ENCODE results near the gene RPL10.
A peak's percentile ranks its signal among the peaks of the same experiment; 100 is the strongest.

Gene RPL10

DNA sequence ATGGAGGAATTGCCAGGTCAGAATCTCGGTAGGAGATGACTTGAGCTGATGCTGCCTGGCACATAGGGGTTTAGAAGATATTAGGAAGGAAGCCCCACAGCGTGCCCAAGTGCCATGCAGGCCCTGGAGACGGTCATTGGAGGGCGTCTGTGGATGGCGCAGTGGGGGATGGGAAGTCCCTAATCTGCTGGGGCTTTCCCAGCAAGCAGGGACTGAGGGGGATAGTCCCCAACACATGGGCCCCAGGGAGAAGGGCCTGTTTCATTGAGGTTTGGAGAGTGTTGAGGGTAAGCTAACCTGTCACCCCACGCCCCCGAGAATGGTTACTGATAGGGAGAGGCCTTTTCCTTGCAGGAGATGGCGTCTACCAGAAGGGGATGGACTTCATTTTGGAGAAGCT, 21.0 kb downstream of the RPL10 start:
- no peaks in the 10 kb centered on the region for H3K36me3 ChIP-seq (ENCODE audit: insufficient read depth, low read length)
- no peak overlapping the region for H3K4me3 ChIP-seq (ENCODE audit: low read depth, low read length)
- H3K27me3 ChIP-seq (ENCODE audit: insufficient read depth, low read length): no peaks in the 10 kb centered on the region
- no peak overlapping the region for H2AFZ ChIP-seq (ENCODE audit: low read length, unreplicated experiment)
- H3K4me1 ChIP-seq (ENCODE audit: control insufficient read depth, insufficient read depth, low read length, unreplicated experiment): no peaks in the 10 kb centered on the region
- no peaks in the 10 kb centered on the region for H3K79me2 ChIP-seq (ENCODE audit: control insufficient read depth, insufficient read depth, low read length, unreplicated experiment)
- no peak overlapping the region for H3K27ac ChIP-seq (ENCODE audit: low read depth, low read length)

- Histone ChIP-seq H3K79me2 (ENCODE audit: control insufficient read depth, insufficient read depth, low read length, unreplicated experiment) (no peaks in the 10 kb centered on the region), H3K27me3 (ENCODE audit: insufficient read depth, low read length) (no peaks in the 10 kb centered on the region), H2AFZ (ENCODE audit: low read length, unreplicated experiment) (no peak overlapping the region), H3K27ac (ENCODE audit: low read depth, low read length) (no peak overlapping the region), H3K4me1 (ENCODE audit: control insufficient read depth, insufficient read depth, low read length, unreplicated experiment) (no peaks in the 10 kb centered on the region), H3K4me3 (ENCODE audit: low read depth, low read length) (no peak overlapping the region), H3K36me3 (ENCODE audit: insufficient read depth, low read length) (no peaks in the 10 kb centered on the region)
Observed at GRCh38 chrX:154419688-154420401, 21.7 kb downstream of the RPL10 start.

GRCh38 chrX:154420402-154420756, 22.2 kb downstream of the RPL10 start:
- Histone ChIP-seq H3K27ac (ENCODE audit: low read depth, low read length) (no peak overlapping the region), H3K27me3 (ENCODE audit: insufficient read depth, low read length) (no peaks in the 10 kb centered on the region)

GRCh38 chrX:154426916-154427770, 29.0 kb downstream of the RPL10 start:
- no peak overlapping the region for H3K27ac ChIP-seq (ENCODE audit: low read depth, low read length)
- no peak overlapping the region for H3K4me3 ChIP-seq (ENCODE audit: low read depth, low read length)
- H3K79me2 ChIP-seq (ENCODE audit: control insufficient read depth, insufficient read depth, low read length, unreplicated experiment): peaks cover 18% of the 10 kb centered on the region
- no peak overlapping the region for H2AFZ ChIP-seq (ENCODE audit: low read length, unreplicated experiment)
- H3K27me3 ChIP-seq (ENCODE audit: insufficient read depth, low read length): no peaks in the 10 kb centered on the region
- no peaks in the 10 kb centered on the region for H3K4me1 ChIP-seq (ENCODE audit: control insufficient read depth, insufficient read depth, low read length, unreplicated experiment)
- no peaks in the 10 kb centered on the region for H3K36me3 ChIP-seq (ENCODE audit: insufficient read depth, low read length)

More at GRCh38 chrX:154420402-154420756, 22.2 kb downstream of the RPL10 start:
- Histone ChIP-seq H3K36me3 (ENCODE audit: insufficient read depth, low read length) (no peaks in the 10 kb centered on the region), H3K4me1 (ENCODE audit: control insufficient read depth, insufficient read depth, low read length, unreplicated experiment) (no peaks in the 10 kb centered on the region), H3K79me2 (ENCODE audit: control insufficient read depth, insufficient read depth, low read length, unreplicated experiment) (no peaks in the 10 kb centered on the region), H3K4me3 (ENCODE audit: low read depth, low read length) (no peak overlapping the region), H2AFZ (ENCODE audit: low read length, unreplicated experiment) (no peak overlapping the region)

DNA sequence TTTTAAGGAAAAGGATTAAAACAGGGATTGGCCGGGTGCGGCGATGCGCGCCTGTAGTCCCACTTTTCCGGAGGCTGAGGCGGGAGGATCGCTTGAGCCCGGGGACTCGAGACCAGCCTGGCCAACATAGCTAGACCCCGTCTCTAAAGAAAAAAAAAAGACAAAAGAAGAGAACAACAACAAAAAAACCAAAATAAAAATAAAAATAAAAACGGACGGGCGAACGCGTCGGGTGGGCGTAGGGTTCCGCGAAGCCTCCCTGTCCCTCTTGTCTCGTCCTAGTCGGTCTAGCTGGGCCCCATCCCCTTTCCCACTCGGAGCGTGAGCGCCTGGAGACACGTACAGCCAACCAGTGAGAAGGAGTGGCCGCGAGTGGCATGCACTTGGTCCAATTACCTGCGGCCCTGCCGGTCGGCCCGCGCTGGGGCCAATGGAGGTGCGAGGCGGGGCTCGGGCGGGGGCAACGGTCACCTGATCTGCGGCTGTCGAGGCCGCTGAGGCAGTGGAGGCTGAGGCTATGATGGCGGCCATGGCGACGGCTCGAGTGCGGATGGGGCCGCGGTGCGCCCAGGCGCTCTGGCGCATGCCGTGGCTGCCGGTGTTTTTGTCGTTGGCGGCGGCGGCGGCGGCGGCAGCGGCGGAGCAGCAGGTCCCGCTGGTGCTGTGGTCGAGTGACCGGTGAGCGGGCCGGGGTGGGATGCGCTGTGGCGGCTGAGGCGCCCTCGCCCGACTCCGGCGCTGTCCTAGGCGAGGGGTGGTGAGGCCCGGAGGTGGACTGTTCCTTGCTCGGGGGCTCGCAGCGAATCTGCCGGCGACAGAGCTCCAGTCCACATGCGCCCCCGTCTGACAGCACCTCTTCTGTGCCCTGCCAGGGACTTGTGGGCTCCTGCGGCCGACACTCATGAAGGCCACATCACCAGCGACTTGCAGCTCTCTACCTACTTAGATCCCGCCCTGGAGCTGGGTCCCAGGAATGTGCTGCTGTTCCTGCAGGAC, 30.3 kb downstream of the RPL10 start, which contains the start of gene ATP6AP1:
Gene ATP6AP1 (plus strand): TSS at position 502 of the 996 bp plus-strand sequence. CDS start 16 bp downstream, at position 518.
- Histone ChIP-seq H2AFZ (ENCODE audit: low read length, unreplicated experiment) (peak within 1 kb of the TSS; percentile 3), H3K79me2 (ENCODE audit: control insufficient read depth, insufficient read depth, low read length, unreplicated experiment) (peaks cover 18% of the 10 kb centered on the region), H3K36me3 (ENCODE audit: insufficient read depth, low read length) (no peaks in the 10 kb centered on the region), H3K27ac (ENCODE audit: low read depth, low read length) (no peak within 1 kb of the TSS), H3K4me3 (ENCODE audit: low read depth, low read length) (peak within 1 kb of the TSS; percentile 90), H3K4me1 (ENCODE audit: control insufficient read depth, insufficient read depth, low read length, unreplicated experiment) (no peaks in the 10 kb centered on the region), H3K27me3 (ENCODE audit: insufficient read depth, low read length) (no peaks in the 10 kb centered on the region)

DNA sequence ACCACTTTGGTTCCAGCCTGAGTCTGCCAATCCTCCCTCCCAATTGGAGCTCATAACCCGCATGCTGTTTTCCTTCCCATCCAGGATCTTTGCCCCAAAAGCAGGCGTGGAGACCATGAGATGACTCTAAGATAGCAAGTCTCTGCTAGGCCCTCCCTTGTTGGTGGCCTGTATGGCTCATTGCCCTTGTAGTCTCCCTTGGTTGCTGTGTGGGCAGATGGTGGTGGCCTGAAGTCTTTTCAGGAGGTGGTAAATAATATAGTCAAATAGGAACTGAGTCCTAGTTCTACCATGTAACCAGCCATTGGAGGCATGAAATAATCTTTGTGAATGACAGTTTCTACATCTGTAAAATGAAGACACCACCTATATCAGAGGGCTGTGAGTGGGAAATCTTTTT, 31.5 kb downstream of the RPL10 start:
- Histone ChIP-seq H3K36me3 (ENCODE audit: insufficient read depth, low read length) (no peaks in the 10 kb centered on the region), H3K4me3 (ENCODE audit: low read depth, low read length) (peak overlapping the region; percentile 90), H3K79me2 (ENCODE audit: control insufficient read depth, insufficient read depth, low read length, unreplicated experiment) (peaks cover 18% of the 10 kb centered on the region), H3K27ac (ENCODE audit: low read depth, low read length) (no peak overlapping the region), H3K27me3 (ENCODE audit: insufficient read depth, low read length) (no peaks in the 10 kb centered on the region), H2AFZ (ENCODE audit: low read length, unreplicated experiment) (no peak overlapping the region), H3K4me1 (ENCODE audit: control insufficient read depth, insufficient read depth, low read length, unreplicated experiment) (no peaks in the 10 kb centered on the region)

DNA sequence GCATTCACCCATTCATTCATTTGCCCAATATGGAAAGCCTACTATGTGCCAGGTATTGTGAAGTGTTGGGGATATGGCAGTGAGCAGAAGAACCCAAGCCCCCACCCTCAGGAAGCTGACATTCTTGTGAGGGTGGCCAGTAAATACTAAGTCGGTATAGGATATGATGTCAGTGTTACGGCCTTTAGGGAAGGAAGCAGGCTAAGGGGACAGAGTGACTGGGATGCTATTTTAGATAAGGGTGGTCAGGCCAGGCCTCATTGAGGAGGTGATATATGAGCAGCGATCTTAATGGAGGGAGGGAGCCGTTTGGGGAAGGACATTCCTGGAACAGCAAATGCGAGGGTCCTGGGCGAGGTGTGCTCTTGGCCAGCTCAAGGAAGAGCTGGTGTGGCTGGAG, 32.3 kb downstream of the RPL10 start:
- H3K4me3 ChIP-seq (ENCODE audit: low read depth, low read length): no peak overlapping the region

GRCh38 chrX:154430916-154431315, 32.7 kb downstream of the RPL10 start:
- Histone ChIP-seq H3K79me2 (ENCODE audit: control insufficient read depth, insufficient read depth, low read length, unreplicated experiment) (peaks cover 18% of the 10 kb centered on the region), H3K27me3 (ENCODE audit: insufficient read depth, low read length) (no peaks in the 10 kb centered on the region), H3K4me1 (ENCODE audit: control insufficient read depth, insufficient read depth, low read length, unreplicated experiment) (no peaks in the 10 kb centered on the region), H3K4me3 (ENCODE audit: low read depth, low read length) (no peak overlapping the region), H3K27ac (ENCODE audit: low read depth, low read length) (no peak overlapping the region), H2AFZ (ENCODE audit: low read length, unreplicated experiment) (no peak overlapping the region), H3K36me3 (ENCODE audit: insufficient read depth, low read length) (no peaks in the 10 kb centered on the region)

More for the DNA sequence above, 32.3 kb downstream of the RPL10 start:
- H3K27me3 ChIP-seq (ENCODE audit: insufficient read depth, low read length): no peaks in the 10 kb centered on the region
- no peaks in the 10 kb centered on the region for H3K4me1 ChIP-seq (ENCODE audit: control insufficient read depth, insufficient read depth, low read length, unreplicated experiment)
- H3K36me3 ChIP-seq (ENCODE audit: insufficient read depth, low read length): no peaks in the 10 kb centered on the region
- no peak overlapping the region for H2AFZ ChIP-seq (ENCODE audit: low read length, unreplicated experiment)
- peaks cover 18% of the 10 kb centered on the region for H3K79me2 ChIP-seq (ENCODE audit: control insufficient read depth, insufficient read depth, low read length, unreplicated experiment)
- H3K27ac ChIP-seq (ENCODE audit: low read depth, low read length): no peak overlapping the region

DNA sequence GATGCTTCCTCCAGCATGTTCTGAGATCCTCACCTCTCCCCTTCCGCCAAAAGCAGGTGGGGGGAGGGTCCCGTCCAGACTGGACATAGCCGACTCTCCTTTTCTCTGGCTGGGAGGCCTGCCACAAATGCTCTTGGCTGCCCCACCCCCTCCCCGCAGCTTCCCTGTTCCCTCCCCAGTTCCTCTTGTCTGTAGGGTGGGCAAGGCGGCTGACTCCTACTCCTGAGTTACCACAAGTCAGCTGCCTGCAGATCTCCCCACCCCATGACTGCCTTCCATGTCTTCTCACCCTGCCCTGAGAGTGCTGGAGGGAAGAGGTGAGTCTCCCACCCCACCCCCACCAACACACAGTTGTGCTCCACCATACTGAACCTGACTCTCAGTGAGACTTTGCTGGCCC, 33.2 kb downstream of the RPL10 start:
- H3K79me2 ChIP-seq (ENCODE audit: control insufficient read depth, insufficient read depth, low read length, unreplicated experiment): peaks cover 18% of the 10 kb centered on the region
- H3K36me3 ChIP-seq (ENCODE audit: insufficient read depth, low read length): no peaks in the 10 kb centered on the region
- H3K27ac ChIP-seq (ENCODE audit: low read depth, low read length): no peak overlapping the region
- H3K27me3 ChIP-seq (ENCODE audit: insufficient read depth, low read length): no peaks in the 10 kb centered on the region
- peaks cover 3% of the 10 kb centered on the region for H3K4me1 ChIP-seq (ENCODE audit: control insufficient read depth, insufficient read depth, low read length, unreplicated experiment)
- H3K4me3 ChIP-seq (ENCODE audit: low read depth, low read length): no peak overlapping the region
- no peak overlapping the region for H2AFZ ChIP-seq (ENCODE audit: low read length, unreplicated experiment)

DNA sequence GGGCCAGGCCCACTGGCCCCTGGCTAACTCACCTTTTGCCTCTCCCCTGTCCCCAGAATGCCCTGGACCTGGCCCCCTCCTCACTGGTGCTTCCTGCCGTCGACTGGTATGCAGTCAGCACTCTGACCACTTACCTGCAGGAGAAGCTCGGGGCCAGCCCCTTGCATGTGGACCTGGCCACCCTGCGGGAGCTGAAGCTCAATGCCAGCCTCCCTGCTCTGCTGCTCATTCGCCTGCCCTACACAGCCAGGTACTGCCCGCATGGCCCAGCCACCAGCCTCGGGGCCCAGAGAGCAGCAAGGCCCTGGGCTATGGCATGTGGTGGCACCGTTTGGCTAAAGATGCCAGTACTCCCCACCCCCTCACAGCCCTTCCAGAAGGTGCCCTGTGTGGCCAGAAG, 34.0 kb downstream of the RPL10 start:
- H3K4me1 ChIP-seq (ENCODE audit: control insufficient read depth, insufficient read depth, low read length, unreplicated experiment): peaks cover 3% of the 10 kb centered on the region
- no peak overlapping the region for H3K27ac ChIP-seq (ENCODE audit: low read depth, low read length)
- no peaks in the 10 kb centered on the region for H3K27me3 ChIP-seq (ENCODE audit: insufficient read depth, low read length)
- H3K4me3 ChIP-seq (ENCODE audit: low read depth, low read length): no peak overlapping the region
- H3K79me2 ChIP-seq (ENCODE audit: control insufficient read depth, insufficient read depth, low read length, unreplicated experiment): peaks cover 18% of the 10 kb centered on the region
- H3K36me3 ChIP-seq (ENCODE audit: insufficient read depth, low read length): no peaks in the 10 kb centered on the region
- H2AFZ ChIP-seq (ENCODE audit: low read length, unreplicated experiment): no peak overlapping the region
